RCC 7860 (cell line): Measurements from ENCODE around the gene ALDH1L1.

ENCODE experiments used
- DNase-seq: peaks from one replicate; pipeline ENCODE4 v3.0.0-alpha.2; 2015; ENCODE audit warnings: low spot score
- FAIRE-seq: peaks from 2 replicates; lab custom pipeline; 2012; peaks lifted over from hg19 to GRCh38; lab: Jason Lieb, UNC

ALDH1L1 gene

GRCh38 chr3:126180477-126181397 lies at the start of gene ALDH1L1:
TSS of gene ALDH1L1 (minus strand) at chr3:126180586. CDS start at chr3:126160979, 19,607 bp downstream.
- DNase-seq (no peak), FAIRE-seq (no peak)

GRCh38 chr3:126226374-126226773 lies 46.0 kb upstream of the ALDH1L1 start:
- DNase-seq (no peak), FAIRE-seq (no peak)

GRCh38 chr3:126216416-126216815 lies 36.0 kb upstream of the ALDH1L1 start:
- DNase-seq (peak; percentile 54), FAIRE-seq (no peak)

- FAIRE-seq (no peak), DNase-seq (no peak)
Observed at GRCh38 chr3:126213379-126214028, 33.1 kb upstream of the ALDH1L1 start.

GRCh38 chr3:126212620-126213378 lies 32.4 kb upstream of the ALDH1L1 start:
- no peak for FAIRE-seq
- DNase-seq = no peak

GRCh38 chr3:126212250-126212619 lies 31.8 kb upstream of the ALDH1L1 start:
- FAIRE-seq = no peak
- DNase-seq = no peak

GRCh38 chr3:126211569-126211968 lies 31.2 kb upstream of the ALDH1L1 start:
- FAIRE-seq (no peak), DNase-seq (no peak)

- FAIRE-seq (no peak), DNase-seq (no peak)
Observed at GRCh38 chr3:126210606-126211005, 30.2 kb upstream of the ALDH1L1 start.

GRCh38 chr3:126209741-126210140 lies 29.4 kb upstream of the ALDH1L1 start:
- DNase-seq (no peak), FAIRE-seq (no peak)

GRCh38 chr3:126208606-126209256 lies 28.3 kb upstream of the ALDH1L1 start:
- peak; percentile 59 for FAIRE-seq
- DNase-seq = peak; percentile 84

GRCh38 chr3:126208182-126208581 lies 27.8 kb upstream of the ALDH1L1 start:
- no peak for DNase-seq
- FAIRE-seq = no peak

GRCh38 chr3:126207166-126207565 lies 26.8 kb upstream of the ALDH1L1 start:
- FAIRE-seq (no peak), DNase-seq (no peak)

- FAIRE-seq (no peak), DNase-seq (no peak)
Observed at GRCh38 chr3:126205717-126206655, 25.6 kb upstream of the ALDH1L1 start.

- DNase-seq (no peak), FAIRE-seq (no peak)
Observed at GRCh38 chr3:126202680-126203079, 22.3 kb upstream of the ALDH1L1 start.

- no peak for DNase-seq
- no peak for FAIRE-seq
Observed at GRCh38 chr3:126202276-126202675, 21.9 kb upstream of the ALDH1L1 start.

GRCh38 chr3:126201168-126201567 lies 20.8 kb upstream of the ALDH1L1 start:
- no peak for FAIRE-seq
- DNase-seq = no peak

GRCh38 chr3:126200534-126200933 lies 20.1 kb upstream of the ALDH1L1 start:
- DNase-seq (no peak), FAIRE-seq (no peak)

- DNase-seq (no peak), FAIRE-seq (no peak)
Observed at GRCh38 chr3:126199256-126199655, 18.9 kb upstream of the ALDH1L1 start.

- no peak for FAIRE-seq
- DNase-seq = no peak
Observed at GRCh38 chr3:126197854-126198584, 17.6 kb upstream of the ALDH1L1 start.
